HCT116 (cell line): ENCODE data around the gene CD164L2. TPM values are rescaled to one million over a fixed set of nuclear protein-coding genes. Genes with fewer than 3 reads are reported as not detected.

Experiments
- ATAC-seq: fragments of 200-7000 bp; cut with Tn5 transposase; 2 replicates; pipeline ENCODE4 v1.9.1; 2020; ENCODE audit warnings: mild to moderate bottlenecking, moderate library complexity
- BruUV-seq: library from RNA; stranded (reverse); fragments of 400-500 nt; replicated peaks from 2 replicates; lab custom pipeline; 2021; lab: Mats Ljungman, UMichigan
- CTCF ChIA-PET: fragments of 300-600 bp; sonication (Branson Sonifier 250); formaldehyde crosslinking; loops from one replicate; lab custom pipeline; 2021; ENCODE audit warnings: antibody characterized with exemption; lab: Charles Lee
- POLR2A ChIA-PET: fragments of 300-600, 350-600 bp; sonication (Branson Sonifier 250); formaldehyde crosslinking; loops from one replicate; lab custom pipeline; 2021; ENCODE audit warnings: antibody characterized with exemption; lab: Charles Lee
- RAD21 ChIA-PET, 2 experiments: fragments of 300-600 bp; sonication (Branson Sonifier 250); formaldehyde crosslinking; loops; one replicate each; lab custom pipeline; 2023; ENCODE audit warnings: low total read pairs in 2 of 2; ENCODE audit not compliant: uncharacterized antibody in 2 of 2, unreplicated experiment in 2 of 2, low non-redundant PET in 1 of 2; lab: Charles Lee
- DNase-seq: peaks from one replicate; pipeline ENCODE4 v3.0.0-alpha.2; 2010; ENCODE audit warnings: low read depth, low spot score
- H2AFZ ChIP-seq: fragments of 200-600 bp; shearing (Covaris generic), sonication (generic); 2 replicates; pipeline ENCODE4 v1.6.1; 2017; ENCODE audit warnings: low read depth, mixed run types, mixed read lengths, antibody characterized with exemption, low read length; ENCODE audit not compliant: poor library complexity, severe bottlenecking
- H3K27ac ChIP-seq: 2 replicates; pipeline ENCODE4 v1.5.1; 2012; ENCODE audit warnings: low read depth, low read length
- H3K27me3 ChIP-seq: fragments of 200-600 bp; sonication (generic); 2 replicates; pipeline ENCODE4 v1.6.1; 2016; ENCODE audit warnings: mixed run types, low read length, mixed read lengths; ENCODE audit not compliant: insufficient read depth
- H3K36me3 ChIP-seq, 2 experiments: fragments of 200-500 bp in 1 of 2; fragments of 200-600 bp in 1 of 2; sonication (Bioruptor generic) in 1 of 2; sonication (generic) in 1 of 2; 2 replicates each; pipeline versions ENCODE4 v1.5.1 to v1.6.1; 2014 to 2016; ENCODE audit warnings: low read length in 2 of 2, inconsistent platforms in 1 of 2, mixed read lengths in 1 of 2, mixed run types in 1 of 2; ENCODE audit not compliant: insufficient read depth in 2 of 2, control insufficient read depth in 1 of 2
- H3K4me1 ChIP-seq, 2 experiments: fragments of 200-600 bp in 1 of 2; sonication (generic) in 1 of 2; 2 replicates each; pipeline versions ENCODE4 v1.5.1 to v1.6.1; 2012 to 2017; ENCODE audit warnings: low read length in 2 of 2, inconsistent platforms in 1 of 2, mild to moderate bottlenecking in 1 of 2, mixed read lengths in 1 of 2, mixed run types in 1 of 2, moderate library complexity in 1 of 2; ENCODE audit not compliant: insufficient read depth in 2 of 2, control insufficient read depth in 1 of 2
- H3K4me2 ChIP-seq: fragments of 200-600 bp; sonication (generic); 2 replicates; pipeline ENCODE4 v1.6.1; 2017; ENCODE audit warnings: mixed run types, low read length, mixed read lengths
- H3K4me3 ChIP-seq, 2 experiments: fragments of 200-600 bp in 1 of 2; sonication (generic) in 1 of 2; replicated peaks in 1 of 2; 2 replicates each; pipeline ENCODE4 v1.5.1; 2011 to 2016; ENCODE audit warnings: low read length in 2 of 2, control low read depth in 1 of 2, low read depth in 1 of 2, mild to moderate bottlenecking in 1 of 2, mixed read lengths in 1 of 2, mixed run types in 1 of 2
- H3K79me2 ChIP-seq: fragments of 200-600 bp; sonication (generic); 2 replicates; pipeline ENCODE4 v1.6.1; 2017; ENCODE audit warnings: mild to moderate bottlenecking, mixed run types, low read length, moderate library complexity, mixed read lengths; ENCODE audit not compliant: insufficient read depth
- H3K9ac ChIP-seq: fragments of 200-600 bp; sonication (generic); 2 replicates; pipeline ENCODE4 v1.6.1; 2016; ENCODE audit warnings: low read length, mixed read lengths
- H3K9me2 ChIP-seq: fragments of 200-600 bp; sonication (generic), shearing (Covaris generic); 2 replicates; pipeline ENCODE4 v1.6.1; 2017; ENCODE audit warnings: mixed run types, mild to moderate bottlenecking, moderate library complexity; ENCODE audit not compliant: insufficient read depth
- H3K9me3 ChIP-seq, 2 experiments: fragments of 200-500 bp in 1 of 2; fragments of 200-600 bp in 1 of 2; sonication (Bioruptor generic) in 1 of 2; sonication (generic) in 1 of 2; 2 replicates each; pipeline ENCODE4 v1.6.1; 2014 to 2017; ENCODE audit warnings: low read length in 2 of 2, mixed read lengths in 2 of 2, inconsistent platforms in 1 of 2, low read depth in 1 of 2, mild to moderate bottlenecking in 1 of 2, mixed run types in 1 of 2, moderate library complexity in 1 of 2; ENCODE audit not compliant: control insufficient read depth in 1 of 2, insufficient read depth in 1 of 2
- H4K20me1 ChIP-seq: fragments of 200-600 bp; sonication (generic), shearing (Covaris generic); 2 replicates; pipeline ENCODE4 v1.6.1; 2017; ENCODE audit warnings: mixed run types, mild to moderate bottlenecking, moderate library complexity; ENCODE audit not compliant: insufficient read depth
- ATF3 ChIP-seq: IDR thresholded peaks from 2 replicates; pipeline ENCODE4 v1.6.1; 2012
- CBX3 ChIP-seq: IDR thresholded peaks from 2 replicates; pipeline ENCODE4 v1.6.1; 2012; ENCODE audit warnings: low read depth
- MAX ChIP-seq: IDR thresholded peaks from 2 replicates; pipeline ENCODE4 v1.6.1; 2012
- POLR2A ChIP-seq: IDR thresholded peaks from 2 replicates; pipeline ENCODE4 v1.7.0; 2011; ENCODE audit warnings: borderline replicate concordance; ENCODE audit not compliant: insufficient read depth, insufficient read length; ENCODE audit errors: extremely low read depth
- intact Hi-C: fragments of 100-400 bp; cut with micrococcal nuclease; formaldehyde crosslinking; loops from 2 replicates; pipeline ENCODE4 v1.10.0; 2022
- total RNA-seq: library from RNA; stranded (reverse); gene quantifications from one replicate; pipeline ENCODE4 v1.2.1, GENCODE V29; 2021; ENCODE audit not compliant: unreplicated experiment

Gene CD164L2
- total RNA-seq, 1 experiment from 2014 or later: 11.6 TPM

- no peak overlapping the region; the same call in 1 of the 2 replicates for H3K27ac ChIP-seq
- TF ChIP-seq MAX (no peak), CBX3 (no peak), ATF3 (no peak)
- H3K9me3 ChIP-seq: no peaks in the 10 kb centered on the region
- no peaks in the 10 kb centered on the region for H3K36me3 ChIP-seq
- DNase-seq (no peak), ATAC-seq (no peak)
- H3K79me2 ChIP-seq: no peaks in the 10 kb centered on the region
- ChIA-PET RAD21 (interaction anchor here (1.0 to 1.1 kb wide), 2 partner anchors 8 to 81 kb away, joined by 3 to 4 read pairs; no protein-coding TSS in a partner anchor), POLR2A (interaction anchor here (1.2 to 3.9 kb wide), 2 partner anchors 18 to 76 kb away, joined by 4 to 26 read pairs; partner anchors contain the start of gene MAP3K6), CTCF (interaction anchor here (1.0 to 3.4 kb wide), 2 partner anchors 12 to 17 kb away, joined by 3 to 10 read pairs; partner anchors contain the start of gene MAP3K6)
- no peak overlapping the region for H3K9ac ChIP-seq
- intact Hi-C loops: no loop called here
- H3K27me3 ChIP-seq: no peaks in the 10 kb centered on the region
- no peaks in the 10 kb centered on the region for H3K9me2 ChIP-seq
- H2AFZ ChIP-seq: no peak overlapping the region
- no TSS peak for BruUV-seq
- peak overlapping the region; percentile 98 for H3K4me2 ChIP-seq
- peaks cover 8 to 60% of the 10 kb centered on the region in 2 experiments for H3K4me1 ChIP-seq
- no peak overlapping the region for H3K4me3 ChIP-seq
- H4K20me1 ChIP-seq: no peaks in the 10 kb centered on the region
Observed at GRCh38 chr1:27383661-27384060, 528 bp upstream of the CD164L2 start.

- ChIA-PET POLR2A (interaction anchor here (0.9 to 3.9 kb wide), 4 partner anchors 9 to 82 kb away, joined by 3 to 26 read pairs (median 7); partner anchors contain the start of gene MAP3K6), CTCF (interaction anchor here (0.9 to 3.4 kb wide), 6 partner anchors 9 to 17 kb away, joined by 3 to 10 read pairs (median 4); partner anchors contain the start of gene MAP3K6), RAD21 (no interaction called here)
- H3K36me3 ChIP-seq: no peaks in the 10 kb centered on the region
- no TSS peak for BruUV-seq
- H3K27me3 ChIP-seq: no peaks in the 10 kb centered on the region
- DNase-seq (no peak), ATAC-seq (no peak)
- H2AFZ ChIP-seq: no peak overlapping the region
- no peaks in the 10 kb centered on the region for H3K9me2 ChIP-seq
- H3K9me3 ChIP-seq: no peaks in the 10 kb centered on the region
- H3K9ac ChIP-seq: no peak overlapping the region; the same call in 1 of the 2 replicates
- H3K27ac ChIP-seq: no peak overlapping the region
- no peaks in the 10 kb centered on the region for H3K79me2 ChIP-seq
- H4K20me1 ChIP-seq: no peaks in the 10 kb centered on the region
- intact Hi-C loops: no loop called here
- H3K4me1 ChIP-seq: peaks cover 11 to 59% of the 10 kb centered on the region in 2 experiments
- TF ChIP-seq POLR2A: no peak
- H3K4me2 ChIP-seq: peak overlapping the region; percentile 98; the same call in 1 of the 2 replicates
- no peak overlapping the region; a peak in 2 of 4 replicates for H3K4me3 ChIP-seq
Observed at GRCh38 chr1:27381969-27382762, 967 bp downstream of the CD164L2 start.
